BE2C (cell line): ENCODE results near the gene RAPGEF2.

ENCODE experiments used
- DNase-seq: peaks from one replicate; pipeline ENCODE4 v3.0.0-alpha.2; 2020
- H3K27me3 ChIP-seq: fragments of 250-450 bp; sonication (Bioruptor Pico); 2 replicates; pipeline ENCODE4 v1.5.1; 2020; ENCODE audit warnings: mild to moderate bottlenecking
- H3K36me3 ChIP-seq: fragments of 250-450 bp; sonication (Bioruptor Pico); 2 replicates; pipeline ENCODE4 v1.5.1; 2020; ENCODE audit warnings: mild to moderate bottlenecking
- H3K4me1 ChIP-seq: fragments of 250-450 bp; sonication (Bioruptor Pico); 2 replicates; pipeline ENCODE4 v1.5.1; 2020
- H3K4me3 ChIP-seq: 2 replicates; pipeline ENCODE4 v1.5.1; 2011; ENCODE audit warnings: low read depth, low read length
- H3K9me3 ChIP-seq: fragments of 250-450 bp; sonication (Bioruptor Pico); 2 replicates; pipeline ENCODE4 v1.5.1; 2020
- CTCF ChIP-seq: IDR thresholded peaks from 2 replicates; pipeline ENCODE4 v1.5.1; 2012; ENCODE audit warnings: mild to moderate bottlenecking, low read depth, low read length

The RAPGEF2 gene

GRCh38 chr4:159269116-159269515 lies 166.2 kb downstream of the RAPGEF2 start:
- Histone ChIP-seq H3K4me3 (peak overlapping the region; percentile 86), H3K9me3 (no peaks in the 10 kb centered on the region), H3K27me3 (no peaks in the 10 kb centered on the region), H3K4me1 (peaks cover 48% of the 10 kb centered on the region), H3K36me3 (no peaks in the 10 kb centered on the region)
- peak; percentile 75 for DNase-seq
- TF ChIP-seq CTCF: no peak

- H3K36me3 ChIP-seq: peaks cover 8% of the 10 kb centered on the region
- DNase-seq: no peak
- no peaks in the 10 kb centered on the region for H3K27me3 ChIP-seq
- peaks cover 47% of the 10 kb centered on the region for H3K4me1 ChIP-seq
- peak overlapping the region; percentile 86 for H3K4me3 ChIP-seq
- no peak for TF ChIP-seq CTCF
- H3K9me3 ChIP-seq: no peaks in the 10 kb centered on the region
These were observed 167.1 kb downstream of the RAPGEF2 start for GRCh38 chr4:159269956-159270355.

- Histone ChIP-seq H3K4me1 (peaks cover 29% of the 10 kb centered on the region), H3K36me3 (peaks cover 8% of the 10 kb centered on the region), H3K27me3 (no peaks in the 10 kb centered on the region), H3K4me3 (peak overlapping the region; percentile 86), H3K9me3 (no peaks in the 10 kb centered on the region)
- DNase-seq: no peak
- TF ChIP-seq CTCF: no peak
These were observed 169.0 kb downstream of the RAPGEF2 start for GRCh38 chr4:159271856-159272255.

GRCh38 chr4:159272273-159273140 lies 169.6 kb downstream of the RAPGEF2 start:
- Histone ChIP-seq H3K27me3 (no peaks in the 10 kb centered on the region), H3K4me1 (peaks cover 28% of the 10 kb centered on the region), H3K9me3 (no peaks in the 10 kb centered on the region), H3K36me3 (peaks cover 8% of the 10 kb centered on the region), H3K4me3 (peak overlapping the region; percentile 86)
- DNase-seq: no peak
- TF ChIP-seq CTCF: no peak

GRCh38 chr4:159273141-159273438 lies 170.2 kb downstream of the RAPGEF2 start:
- peak; percentile 34 for DNase-seq
- no peak for TF ChIP-seq CTCF
- H3K36me3 ChIP-seq: peaks cover 11% of the 10 kb centered on the region
- H3K9me3 ChIP-seq: no peaks in the 10 kb centered on the region
- H3K27me3 ChIP-seq: no peaks in the 10 kb centered on the region
- H3K4me1 ChIP-seq: peaks cover 28% of the 10 kb centered on the region
- H3K4me3 ChIP-seq: no peak overlapping the region

- TF ChIP-seq CTCF: no peak
- peaks cover 17% of the 10 kb centered on the region for H3K36me3 ChIP-seq
- H3K9me3 ChIP-seq: no peaks in the 10 kb centered on the region
- no peak for DNase-seq
- H3K4me3 ChIP-seq: no peak overlapping the region
- H3K27me3 ChIP-seq: no peaks in the 10 kb centered on the region
- peaks cover 28% of the 10 kb centered on the region for H3K4me1 ChIP-seq
These were observed 171.0 kb downstream of the RAPGEF2 start for GRCh38 chr4:159273841-159274240.
